ENCODE measurements around the gene LZTR1. TPM values are rescaled to one million over a fixed set of nuclear protein-coding genes. Genes with fewer than 3 reads are reported as not detected.

LZTR1 gene
- total RNA-seq, 4 donors from 2014 or later = 41.1 to 60.8 (median 43.4) TPM

- TF ChIP-seq, protein P1, sequence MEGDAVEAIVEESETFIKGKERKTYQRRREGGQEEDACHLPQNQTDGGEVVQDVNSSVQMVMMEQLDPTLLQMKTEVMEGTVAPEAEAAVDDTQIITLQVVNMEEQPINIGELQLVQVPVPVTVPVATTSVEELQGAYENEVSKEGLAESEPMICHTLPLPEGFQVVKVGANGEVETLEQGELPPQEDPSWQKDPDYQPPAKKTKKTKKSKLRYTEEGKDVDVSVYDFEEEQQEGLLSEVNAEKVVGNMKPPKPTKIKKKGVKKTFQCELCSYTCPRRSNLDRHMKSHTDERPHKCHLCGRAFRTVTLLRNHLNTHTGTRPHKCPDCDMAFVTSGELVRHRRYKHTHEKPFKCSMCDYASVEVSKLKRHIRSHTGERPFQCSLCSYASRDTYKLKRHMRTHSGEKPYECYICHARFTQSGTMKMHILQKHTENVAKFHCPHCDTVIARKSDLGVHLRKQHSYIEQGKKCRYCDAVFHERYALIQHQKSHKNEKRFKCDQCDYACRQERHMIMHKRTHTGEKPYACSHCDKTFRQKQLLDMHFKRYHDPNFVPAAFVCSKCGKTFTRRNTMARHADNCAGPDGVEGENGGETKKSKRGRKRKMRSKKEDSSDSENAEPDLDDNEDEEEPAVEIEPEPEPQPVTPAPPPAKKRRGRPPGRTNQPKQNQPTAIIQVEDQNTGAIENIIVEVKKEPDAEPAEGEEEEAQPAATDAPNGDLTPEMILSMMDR (IDR thresholded peaks at IDR 0.05; ENCODE audit: low read depth) = no peak
These were observed 51.0 kb downstream of the LZTR1 start for GRCh38 chr22:21032868-21033688.

DNA sequence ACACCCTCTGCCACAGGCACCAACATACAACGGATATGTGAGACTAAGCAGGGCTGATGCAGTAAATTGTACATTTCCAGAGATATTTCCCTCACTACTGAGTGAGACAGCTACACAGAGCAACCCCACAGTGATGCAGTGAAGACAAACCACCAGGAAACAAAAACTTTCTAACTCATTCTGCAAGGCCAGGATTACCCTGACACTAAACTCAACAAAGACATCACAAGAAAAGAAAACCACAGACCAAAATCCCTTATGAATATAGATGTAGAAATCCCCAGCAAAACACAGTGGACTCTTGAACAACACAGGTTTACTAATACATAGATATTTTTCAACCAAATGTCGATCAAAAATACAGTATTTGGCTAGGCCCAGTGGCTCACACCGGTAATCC is 51.8 kb downstream of the LZTR1 start:
- TF ChIP-seq, protein P1 (IDR thresholded peaks at IDR 0.05; ENCODE audit: low read depth) = no peak

DNA sequence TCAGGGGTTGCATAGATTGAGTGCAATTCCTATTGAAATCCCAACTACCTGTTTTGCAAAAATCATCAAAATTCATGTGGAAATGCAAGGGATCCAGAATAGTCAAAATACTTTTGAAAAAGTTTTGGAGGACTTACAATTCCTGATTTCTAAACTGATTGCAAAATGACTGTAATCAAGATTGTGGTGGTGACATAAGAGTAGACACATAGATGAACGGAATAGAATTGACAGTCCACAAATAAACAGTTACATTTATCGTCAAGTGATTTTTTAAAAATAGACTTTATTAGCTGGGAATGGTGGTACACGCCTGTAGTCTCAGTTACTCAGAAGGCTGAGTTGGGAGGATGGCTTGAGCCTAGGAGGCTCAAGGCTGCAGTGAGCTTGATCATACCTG is 52.9 kb downstream of the LZTR1 start:
- TF ChIP-seq, protein P1 (IDR thresholded peaks at IDR 0.05; ENCODE audit: low read depth) = no peak

DNA sequence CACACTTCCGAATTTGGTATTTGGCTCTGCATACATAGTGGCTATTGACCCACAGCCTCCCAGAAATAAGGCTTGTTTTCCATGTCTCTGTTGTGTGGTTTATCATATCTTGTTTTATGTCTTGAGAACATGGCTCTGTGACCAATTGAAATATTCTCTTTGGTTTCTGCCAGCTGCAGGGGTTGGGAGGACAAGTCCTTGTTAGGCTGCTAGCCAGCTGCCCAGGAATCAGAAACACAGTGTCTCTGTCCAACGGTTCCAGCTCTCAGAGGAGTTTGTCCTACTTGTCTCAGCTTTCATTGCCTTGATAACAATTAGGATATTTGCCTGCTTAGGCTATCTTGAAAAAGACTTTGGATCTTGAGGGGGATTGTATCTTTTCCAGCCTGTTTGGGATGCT is 56.3 kb downstream of the LZTR1 start:
- TF ChIP-seq, protein P1 (IDR thresholded peaks at IDR 0.05; ENCODE audit: low read depth) = no peak

GRCh38 chr22:21041937-21042336 is 59.8 kb downstream of the LZTR1 start:
- TF ChIP-seq, protein P1 (IDR thresholded peaks at IDR 0.05; ENCODE audit: low read depth) = no peak

GRCh38 chr22:21042978-21043859 is 61.1 kb downstream of the LZTR1 start:
- TF ChIP-seq, protein P1 (IDR thresholded peaks at IDR 0.05; ENCODE audit: low read depth) = no peak

Measured in subcutaneous adipose tissue (tissue), 4 donors.